GM12873 (cell line): ENCODE data around the gene OTULIN.

ENCODE experiments used
- TF ChIP-seq, protein P1 (sequence below): IDR thresholded peaks from 2 replicates; pipeline ENCODE4 v1.5.1; 2012; ENCODE audit warnings: low read depth, mild to moderate bottlenecking, moderate library complexity, low read length, control low read depth; ENCODE audit not compliant: insufficient read depth; ENCODE audit errors: missing control alignments

OTULIN gene

DNA sequence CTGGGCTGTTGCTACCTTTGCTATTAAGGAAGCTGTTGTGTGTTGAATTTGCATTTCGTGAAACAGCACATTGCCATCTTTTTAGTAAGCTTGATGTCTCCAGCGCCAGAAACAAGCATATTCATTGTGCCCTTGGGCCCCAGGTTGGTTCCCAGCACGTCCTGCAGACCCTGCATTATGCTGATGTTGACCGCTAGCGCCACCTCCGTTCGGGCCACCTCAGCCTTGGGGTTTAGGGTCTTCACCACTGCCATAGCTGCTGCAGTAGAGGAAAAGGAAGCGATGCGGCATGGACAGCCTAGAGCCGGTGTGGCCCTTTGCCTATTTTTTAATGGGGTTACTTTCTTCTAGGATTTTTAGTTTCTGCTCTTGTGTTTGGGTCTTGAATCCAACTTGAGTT is 23.8 kb upstream of the OTULIN start:
- TF ChIP-seq, protein P1, sequence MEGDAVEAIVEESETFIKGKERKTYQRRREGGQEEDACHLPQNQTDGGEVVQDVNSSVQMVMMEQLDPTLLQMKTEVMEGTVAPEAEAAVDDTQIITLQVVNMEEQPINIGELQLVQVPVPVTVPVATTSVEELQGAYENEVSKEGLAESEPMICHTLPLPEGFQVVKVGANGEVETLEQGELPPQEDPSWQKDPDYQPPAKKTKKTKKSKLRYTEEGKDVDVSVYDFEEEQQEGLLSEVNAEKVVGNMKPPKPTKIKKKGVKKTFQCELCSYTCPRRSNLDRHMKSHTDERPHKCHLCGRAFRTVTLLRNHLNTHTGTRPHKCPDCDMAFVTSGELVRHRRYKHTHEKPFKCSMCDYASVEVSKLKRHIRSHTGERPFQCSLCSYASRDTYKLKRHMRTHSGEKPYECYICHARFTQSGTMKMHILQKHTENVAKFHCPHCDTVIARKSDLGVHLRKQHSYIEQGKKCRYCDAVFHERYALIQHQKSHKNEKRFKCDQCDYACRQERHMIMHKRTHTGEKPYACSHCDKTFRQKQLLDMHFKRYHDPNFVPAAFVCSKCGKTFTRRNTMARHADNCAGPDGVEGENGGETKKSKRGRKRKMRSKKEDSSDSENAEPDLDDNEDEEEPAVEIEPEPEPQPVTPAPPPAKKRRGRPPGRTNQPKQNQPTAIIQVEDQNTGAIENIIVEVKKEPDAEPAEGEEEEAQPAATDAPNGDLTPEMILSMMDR = no peak

DNA sequence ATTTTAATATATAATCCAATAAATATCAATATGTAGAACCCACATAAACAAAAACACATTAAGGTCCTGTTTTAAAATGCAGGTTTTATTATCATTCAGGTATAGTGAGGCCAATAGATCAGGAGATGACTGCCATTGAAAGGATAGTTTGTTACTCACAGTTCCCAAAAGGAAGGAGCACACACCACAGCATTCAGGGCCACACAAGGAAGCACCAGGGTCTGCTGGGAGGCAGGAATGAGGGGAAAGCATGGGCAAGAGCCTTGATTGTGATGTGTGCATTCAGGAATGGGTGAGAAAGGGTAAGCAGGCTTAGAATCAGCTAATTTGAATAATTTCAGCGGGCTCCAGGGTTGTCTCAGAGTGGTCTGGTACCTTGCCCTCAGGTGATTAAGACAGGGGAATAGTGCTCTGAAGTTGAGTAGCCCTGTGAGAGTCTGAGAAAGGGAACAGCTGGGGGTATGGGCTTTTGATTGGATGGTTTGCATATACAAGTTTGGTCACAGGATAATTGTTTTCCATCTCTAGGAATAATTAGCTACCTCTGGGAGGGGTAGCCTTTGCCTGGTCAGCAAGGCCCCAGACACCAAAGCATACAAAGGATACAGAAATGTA is 19.8 kb upstream of the OTULIN start:
- TF ChIP-seq, protein P1 = no peak

DNA sequence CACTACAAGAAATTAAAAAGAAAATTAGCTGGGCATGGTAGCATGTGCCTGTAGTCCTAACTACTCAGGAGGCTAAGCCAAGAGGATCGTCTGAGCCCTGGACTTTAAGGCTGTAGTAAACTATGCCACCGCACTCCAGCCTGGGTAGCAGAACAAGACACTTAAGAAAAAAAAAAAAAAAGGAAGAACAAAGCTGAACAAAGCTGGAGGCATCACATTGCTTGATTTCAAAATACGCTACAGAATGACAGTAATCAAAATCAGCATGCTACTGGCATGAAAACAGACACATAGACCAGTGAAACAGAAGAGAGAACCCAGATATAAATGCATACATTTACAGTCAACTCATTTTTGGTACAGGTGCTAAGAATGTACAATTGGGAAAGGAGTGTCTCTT is 14.5 kb upstream of the OTULIN start:
- TF ChIP-seq, protein P1 = no peak

DNA sequence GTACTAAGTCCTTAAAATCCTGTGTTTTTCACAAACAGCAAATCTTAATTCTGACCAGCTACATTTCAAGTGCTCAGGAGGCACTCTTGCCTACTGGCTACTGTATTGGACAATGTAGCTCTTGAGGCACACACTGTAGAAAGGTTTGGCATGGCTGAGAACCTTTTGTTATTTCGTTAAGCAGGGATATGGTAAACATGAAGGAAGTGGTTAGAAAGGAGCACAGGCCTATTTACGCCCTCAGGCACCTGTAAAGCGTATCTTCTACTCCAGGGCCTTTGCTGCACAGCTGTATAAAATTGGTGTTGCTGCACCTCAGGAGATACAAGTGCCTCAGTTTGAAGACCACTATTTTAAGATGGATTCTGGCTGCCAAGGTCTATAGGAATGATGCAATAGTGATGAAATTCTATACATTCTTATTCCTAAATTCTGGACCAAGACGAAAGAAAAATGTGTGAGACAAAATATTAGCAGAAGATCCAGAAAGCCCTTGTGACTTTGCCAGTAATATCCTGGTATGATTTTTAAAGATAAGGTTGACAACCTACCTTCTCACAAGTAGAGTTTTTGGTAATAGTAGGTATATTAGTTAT is 9.3 kb upstream of the OTULIN start:
- TF ChIP-seq, protein P1 = no peak

GRCh38 chr5:14656898-14657297 is 7.6 kb upstream of the OTULIN start:
- TF ChIP-seq, protein P1 = no peak

GRCh38 chr5:14659821-14660607 is 4.5 kb upstream of the OTULIN start:
- TF ChIP-seq, protein P1 = no peak

- TF ChIP-seq, protein P1 = no peak
These were observed 3.7 kb upstream of the OTULIN start for GRCh38 chr5:14660833-14661232.
